Fibroblast of lung (primary cell): ENCODE results near the gene TFF1. TPM values are rescaled to one million over a fixed set of nuclear protein-coding genes. Genes with fewer than 3 reads are reported as not detected.

Source experiments
- DNase-seq, 2 donors: peaks; one replicate each; pipeline versions ENCODE4 v3.0.0 to v3.0.0-alpha.2; 2010; ENCODE audit warnings: low read depth in 2 of 2
- H2AFZ ChIP-seq: 2 replicates; pipeline ENCODE4 v1.5.1; 2012; ENCODE audit warnings: low read length, control low read depth, inconsistent platforms
- H3K27ac ChIP-seq: 2 replicates; pipeline ENCODE4 v1.5.1; 2011; ENCODE audit warnings: low read length, control low read depth; ENCODE audit not compliant: insufficient read depth
- H3K27me3 ChIP-seq: 2 replicates; pipeline ENCODE4 v1.5.1; 2011; ENCODE audit warnings: mild to moderate bottlenecking, low read length; ENCODE audit not compliant: control insufficient read depth, insufficient read depth
- H3K36me3 ChIP-seq: 2 replicates; pipeline ENCODE4 v1.5.1; 2011; ENCODE audit warnings: low read length; ENCODE audit not compliant: control insufficient read depth, insufficient read depth
- H3K4me1 ChIP-seq: 2 replicates; pipeline ENCODE4 v1.5.1; 2011; ENCODE audit warnings: low read length; ENCODE audit not compliant: control insufficient read depth, insufficient read depth; ENCODE audit errors: extremely low read depth
- H3K4me2 ChIP-seq: 2 replicates; pipeline ENCODE4 v1.5.1; 2011; ENCODE audit warnings: low read length, control low read depth; ENCODE audit not compliant: insufficient read depth; ENCODE audit errors: extremely low read depth
- H3K4me3 ChIP-seq, 4 experiments: fragments of 200-600 bp in 1 of 4; sonication (generic) in 1 of 4; replicated peaks in 1 of 4; 2 replicates each; pipeline ENCODE4 v1.5.1; 2011 to 2016; ENCODE audit warnings: low read length in 4 of 4, low read depth in 3 of 4, mild to moderate bottlenecking in 3 of 4, control low read depth in 2 of 4, inconsistent platforms in 1 of 4, mixed read lengths in 1 of 4; ENCODE audit not compliant: insufficient read depth in 1 of 4; ENCODE audit errors: control extremely low read depth in 1 of 4
- H3K79me2 ChIP-seq: 2 replicates; pipeline ENCODE4 v1.5.1; 2012; ENCODE audit warnings: mild to moderate bottlenecking, low read length, inconsistent platforms; ENCODE audit not compliant: control insufficient read depth, insufficient read depth
- H3K9ac ChIP-seq: 2 replicates; pipeline ENCODE4 v1.5.1; 2011; ENCODE audit warnings: mild to moderate bottlenecking, low read length, control low read depth; ENCODE audit not compliant: insufficient read depth
- H3K9me3 ChIP-seq: 2 replicates; pipeline ENCODE4 v1.5.1; 2012; ENCODE audit warnings: low read depth, low read length; ENCODE audit not compliant: control insufficient read depth, insufficient read depth
- H4K20me1 ChIP-seq: 2 replicates; pipeline ENCODE4 v1.5.1; 2011; ENCODE audit warnings: low read length; ENCODE audit not compliant: control insufficient read depth, insufficient read depth; ENCODE audit errors: extremely low read depth
- EZH2 ChIP-seq: IDR thresholded peaks from 2 replicates; pipeline ENCODE4 v1.5.1; 2012; ENCODE audit warnings: low read length, control low read depth, mild to moderate bottlenecking; ENCODE audit errors: missing control alignments
- polyA plus RNA-seq, 2 donors: library from polyadenylated mRNA; depleted of rRNA in 1 of 2; stranded (reverse) in 1 of 2; unstranded in 1 of 2; fragments of >200 nt; gene quantifications; 2 replicates each; pipeline ENCODE4 v1.2.1, GENCODE V29; 2011 to 2012; ENCODE audit warnings: missing spikeins in 1 of 2
- total RNA-seq: library from RNA; depleted of rRNA; stranded (reverse); fragments of >200 nt; gene quantifications from 2 replicates; pipeline ENCODE4 v1.2.1, GENCODE V29; 2014
- TF ChIP-seq, protein P1 (sequence below), 2 donors: IDR thresholded peaks in 1 of 2; conservative IDR thresholded peaks in 1 of 2; 1 replicate in 1 of 2; 2 replicates in 1 of 2; pipeline ENCODE4 v1.5.1; 2011 to 2012; ENCODE audit warnings: low read length in 2 of 2, control low read depth in 1 of 2, inconsistent platforms in 1 of 2, low read depth in 1 of 2, mild to moderate bottlenecking in 1 of 2

Gene TFF1
- total and polyA plus RNA-seq, 2 donors (not counting 1 experiment from before 2014, with no cell fraction given): not detected

GRCh38 chr21:42414066-42414465 is 47.7 kb upstream of the TFF1 start:
- H3K9me3 ChIP-seq: no peaks in the 10 kb centered on the region
- no peak overlapping the region for H3K9ac ChIP-seq
- H3K27ac ChIP-seq: no peak overlapping the region
- H2AFZ ChIP-seq: no peak overlapping the region
- H3K4me1 ChIP-seq: no peaks in the 10 kb centered on the region
- no peaks in the 10 kb centered on the region for H3K36me3 ChIP-seq
- no peaks in the 10 kb centered on the region for H3K79me2 ChIP-seq
- H3K4me2 ChIP-seq: no peak overlapping the region
- no peak for DNase-seq
- H3K27me3 ChIP-seq: peaks cover 3% of the 10 kb centered on the region
- no peaks in the 10 kb centered on the region for H4K20me1 ChIP-seq
- TF ChIP-seq EZH2: no peak
- no peak overlapping the region for H3K4me3 ChIP-seq

GRCh38 chr21:42413500-42413899 is 47.2 kb upstream of the TFF1 start:
- Histone ChIP-seq H3K36me3 (no peaks in the 10 kb centered on the region), H4K20me1 (no peaks in the 10 kb centered on the region), H3K79me2 (no peaks in the 10 kb centered on the region), H3K9ac (no peak overlapping the region), H3K27me3 (peaks cover 3% of the 10 kb centered on the region), H3K27ac (no peak overlapping the region), H2AFZ (no peak overlapping the region), H3K4me2 (no peak overlapping the region), H3K4me1 (no peaks in the 10 kb centered on the region), H3K9me3 (no peaks in the 10 kb centered on the region), H3K4me3 (no peak overlapping the region)
- TF ChIP-seq, protein P1, sequence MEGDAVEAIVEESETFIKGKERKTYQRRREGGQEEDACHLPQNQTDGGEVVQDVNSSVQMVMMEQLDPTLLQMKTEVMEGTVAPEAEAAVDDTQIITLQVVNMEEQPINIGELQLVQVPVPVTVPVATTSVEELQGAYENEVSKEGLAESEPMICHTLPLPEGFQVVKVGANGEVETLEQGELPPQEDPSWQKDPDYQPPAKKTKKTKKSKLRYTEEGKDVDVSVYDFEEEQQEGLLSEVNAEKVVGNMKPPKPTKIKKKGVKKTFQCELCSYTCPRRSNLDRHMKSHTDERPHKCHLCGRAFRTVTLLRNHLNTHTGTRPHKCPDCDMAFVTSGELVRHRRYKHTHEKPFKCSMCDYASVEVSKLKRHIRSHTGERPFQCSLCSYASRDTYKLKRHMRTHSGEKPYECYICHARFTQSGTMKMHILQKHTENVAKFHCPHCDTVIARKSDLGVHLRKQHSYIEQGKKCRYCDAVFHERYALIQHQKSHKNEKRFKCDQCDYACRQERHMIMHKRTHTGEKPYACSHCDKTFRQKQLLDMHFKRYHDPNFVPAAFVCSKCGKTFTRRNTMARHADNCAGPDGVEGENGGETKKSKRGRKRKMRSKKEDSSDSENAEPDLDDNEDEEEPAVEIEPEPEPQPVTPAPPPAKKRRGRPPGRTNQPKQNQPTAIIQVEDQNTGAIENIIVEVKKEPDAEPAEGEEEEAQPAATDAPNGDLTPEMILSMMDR (conservative IDR thresholded peaks at IDR 0.05 in 1 of 2, IDR thresholded peaks at IDR 0.05 in 1 of 2; ENCODE audit: low read depth in 1 of 2, low read length in 2 of 2): no peak
- TF ChIP-seq EZH2: no peak
- DNase-seq: no peak

DNA sequence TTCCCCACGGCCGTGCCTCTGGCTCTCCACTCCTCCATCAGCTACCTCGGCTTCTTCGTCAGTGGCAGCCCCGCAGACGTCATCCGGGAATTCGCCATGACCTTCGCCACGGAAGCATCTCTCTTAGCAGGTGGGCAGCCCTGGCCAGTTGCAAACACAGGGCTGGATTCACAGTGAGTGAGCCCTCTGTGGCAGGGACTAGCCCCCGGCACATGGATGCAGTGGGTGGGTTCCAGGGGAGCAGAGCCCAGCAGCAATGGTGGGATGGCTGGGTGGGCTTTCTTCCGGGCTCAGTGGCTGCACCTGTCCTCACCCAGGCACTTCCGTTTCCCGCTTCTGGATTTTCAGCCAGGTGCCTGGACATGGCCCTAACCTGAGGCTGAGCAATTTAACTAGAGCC is 46.8 kb upstream of the TFF1 start:
- Histone ChIP-seq H2AFZ (no peak overlapping the region), H3K27ac (no peak overlapping the region), H3K4me2 (no peak overlapping the region), H3K36me3 (no peaks in the 10 kb centered on the region), H4K20me1 (no peaks in the 10 kb centered on the region), H3K9ac (no peak overlapping the region), H3K27me3 (peaks cover 3% of the 10 kb centered on the region), H3K4me1 (no peaks in the 10 kb centered on the region), H3K79me2 (no peaks in the 10 kb centered on the region), H3K9me3 (no peaks in the 10 kb centered on the region), H3K4me3 (no peak overlapping the region)
- no peak for DNase-seq
- TF ChIP-seq, protein P1 (conservative IDR thresholded peaks at IDR 0.05 in 1 of 2, IDR thresholded peaks at IDR 0.05 in 1 of 2; ENCODE audit: low read depth in 1 of 2, low read length in 2 of 2): no peak
- TF ChIP-seq EZH2: no peak

GRCh38 chr21:42412636-42412933 is 46.2 kb upstream of the TFF1 start:
- H3K27ac ChIP-seq: no peak overlapping the region
- no peaks in the 10 kb centered on the region for H4K20me1 ChIP-seq
- no peak overlapping the region for H3K4me2 ChIP-seq
- H3K4me3 ChIP-seq: no peak overlapping the region
- H3K36me3 ChIP-seq: no peaks in the 10 kb centered on the region
- H3K79me2 ChIP-seq: no peaks in the 10 kb centered on the region
- H3K27me3 ChIP-seq: peaks cover 3% of the 10 kb centered on the region
- H3K9me3 ChIP-seq: no peaks in the 10 kb centered on the region
- TF ChIP-seq, protein P1 (conservative IDR thresholded peaks at IDR 0.05 in 1 of 2, IDR thresholded peaks at IDR 0.05 in 1 of 2; ENCODE audit: low read depth in 1 of 2, low read length in 2 of 2): no peak
- TF ChIP-seq EZH2: no peak
- no peak overlapping the region for H2AFZ ChIP-seq
- H3K9ac ChIP-seq: no peak overlapping the region
- H3K4me1 ChIP-seq: no peaks in the 10 kb centered on the region
- no peak for DNase-seq
